HepG2 (cell line): ENCODE measurements around the gene TECPR1. TPM values are rescaled to one million over a fixed set of nuclear protein-coding genes. Genes with fewer than 3 reads are reported as not detected.

Experiments
- PLRG1 ChIP-seq: fragments of 450-650 bp; conservative IDR thresholded peaks from 2 replicates; pipeline ENCODE4 v1.6.1; 2016
- POGZ ChIP-seq: sonication (generic); formaldehyde crosslinking; IDR thresholded peaks from 2 replicates; pipeline ENCODE4 v1.4.0; 2020; ENCODE audit warnings: mild to moderate bottlenecking, missing genetic modification reagents
- ZEB1 ChIP-seq: IDR thresholded peaks from 2 replicates; pipeline ENCODE4 v1.6.1; 2012; ENCODE audit warnings: mild to moderate bottlenecking, low read depth, inconsistent platforms; ENCODE audit not compliant: insufficient replicate concordance
- ZNF451 ChIP-seq: sonication (generic); formaldehyde crosslinking; IDR thresholded peaks from 2 replicates; pipeline ENCODE4 v1.5.0; 2020; ENCODE audit warnings: mild to moderate bottlenecking, missing genetic modification reagents
- ZSCAN22 ChIP-seq: sonication (generic); formaldehyde crosslinking; IDR thresholded peaks from 2 replicates; pipeline ENCODE4 v1.4.0; 2020; ENCODE audit warnings: mild to moderate bottlenecking, missing genetic modification reagents
- polyA plus RNA-seq, 8 experiments: library from polyadenylated mRNA; depleted of rRNA in 3 of 8; stranded (reverse) in 7 of 8; unstranded in 1 of 8; fragments of >200 nt; fragmentation: Illumina TruSeq in 4 of 8; extraction: Trizol in 4 of 8; gene quantifications; 2 replicates each; pipeline versions ENCODE4 v1.2.1 to v1.2.3, GENCODE V29; 2011 to 2016; ENCODE audit warnings: low read depth in 4 of 8, missing spikeins in 1 of 8, mixed read lengths in 1 of 8; ENCODE audit not compliant: insufficient read depth in 1 of 8
- total RNA-seq, 5 experiments: library from RNA; depleted of rRNA; stranded (reverse); fragments of >200 nt; fragmentation: Illumina TruSeq; extraction: Trizol; gene quantifications; 2 replicates each; pipeline ENCODE4 v1.2.3, GENCODE V29; 2016; ENCODE audit warnings: low read depth in 1 of 5
- TF ChIP-seq, protein P1 (sequence below): IDR thresholded peaks from 2 replicates; pipeline ENCODE4 v1.6.1; 2016; ENCODE audit warnings: low read depth, missing genetic modification reagents, missing compliant biosample characterization
- TF ChIP-seq, protein P2 (sequence below): sonication (generic); formaldehyde crosslinking; IDR thresholded peaks from 2 replicates; pipeline ENCODE4 v1.4.0; 2020; ENCODE audit warnings: missing genetic modification reagents
- TF ChIP-seq, protein P3 (sequence below): sonication (generic); formaldehyde crosslinking; IDR thresholded peaks from 2 replicates; pipeline ENCODE4 v1.5.0; 2020; ENCODE audit warnings: missing genetic modification reagents
- TF ChIP-seq, protein P4 (sequence below): sonication (generic); formaldehyde crosslinking; IDR thresholded peaks from 2 replicates; pipeline ENCODE4 v1.4.0; 2020; ENCODE audit warnings: missing genetic modification reagents
- TF ChIP-seq, protein P5 (sequence below): sonication (generic); formaldehyde crosslinking; IDR thresholded peaks from 2 replicates; pipeline ENCODE4 v1.8.0; 2022; ENCODE audit warnings: mild to moderate bottlenecking, missing genetic modification reagents, borderline replicate concordance
- TF ChIP-seq, protein P6 (sequence below): IDR thresholded peaks from 2 replicates; pipeline ENCODE4 v1.6.1; 2016; ENCODE audit warnings: mild to moderate bottlenecking

TECPR1 gene
- total and polyA plus RNA-seq, 2 of the 13 experiments (the other 11 are each of a cell fraction or from before 2014, with no cell fraction given) = 2.3 to 6.3 TPM

DNA sequence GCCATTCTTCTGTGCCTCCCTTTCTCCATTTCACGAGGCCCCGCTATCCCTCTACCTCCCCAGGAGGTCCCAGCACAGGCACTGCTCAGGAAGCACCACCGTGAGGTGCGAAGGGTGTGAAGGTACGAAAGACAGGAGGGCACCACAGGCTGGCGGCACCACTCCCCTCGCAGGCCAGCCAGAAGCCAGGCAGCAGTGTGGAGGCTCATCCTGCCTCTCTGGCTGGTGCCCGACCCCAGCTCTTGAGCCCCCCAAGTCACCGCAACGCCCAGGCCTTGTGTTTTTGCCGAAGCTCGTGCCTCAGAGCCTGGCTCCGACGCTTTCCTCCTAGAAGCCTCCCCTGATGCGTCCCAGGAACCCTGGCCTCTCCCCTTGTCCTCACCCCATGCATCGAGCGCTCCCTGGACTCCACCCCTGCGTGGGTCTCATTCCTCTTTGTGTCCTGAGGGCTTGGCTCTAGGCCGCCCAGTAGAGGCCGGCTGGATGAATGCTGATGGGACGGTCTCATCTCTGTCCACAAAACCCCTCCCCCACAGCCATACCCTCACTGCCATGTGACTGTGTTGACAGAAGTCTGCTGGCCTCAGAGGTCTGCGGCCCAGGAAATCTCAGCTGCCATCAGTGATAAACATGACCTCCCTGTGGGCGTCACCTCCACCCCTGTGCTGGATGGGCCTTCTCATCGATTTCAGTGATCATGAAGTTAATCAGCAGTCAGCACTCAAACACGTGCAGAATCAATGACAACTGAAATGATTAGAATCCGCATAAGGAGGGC is 48.8 kb upstream of the TECPR1 start (continued):
- TF ChIP-seq ZSCAN22 (CRISPR knock-in tag) (no peak), ZEB1 (no peak), ZNF451 (peak; percentile 39; the same call in 1 of the 2 replicates), PLRG1 (no peak), POGZ (CRISPR knock-in tag) (peak; percentile 27; the same call in 1 of the 2 replicates)
- TF ChIP-seq, protein P1, sequence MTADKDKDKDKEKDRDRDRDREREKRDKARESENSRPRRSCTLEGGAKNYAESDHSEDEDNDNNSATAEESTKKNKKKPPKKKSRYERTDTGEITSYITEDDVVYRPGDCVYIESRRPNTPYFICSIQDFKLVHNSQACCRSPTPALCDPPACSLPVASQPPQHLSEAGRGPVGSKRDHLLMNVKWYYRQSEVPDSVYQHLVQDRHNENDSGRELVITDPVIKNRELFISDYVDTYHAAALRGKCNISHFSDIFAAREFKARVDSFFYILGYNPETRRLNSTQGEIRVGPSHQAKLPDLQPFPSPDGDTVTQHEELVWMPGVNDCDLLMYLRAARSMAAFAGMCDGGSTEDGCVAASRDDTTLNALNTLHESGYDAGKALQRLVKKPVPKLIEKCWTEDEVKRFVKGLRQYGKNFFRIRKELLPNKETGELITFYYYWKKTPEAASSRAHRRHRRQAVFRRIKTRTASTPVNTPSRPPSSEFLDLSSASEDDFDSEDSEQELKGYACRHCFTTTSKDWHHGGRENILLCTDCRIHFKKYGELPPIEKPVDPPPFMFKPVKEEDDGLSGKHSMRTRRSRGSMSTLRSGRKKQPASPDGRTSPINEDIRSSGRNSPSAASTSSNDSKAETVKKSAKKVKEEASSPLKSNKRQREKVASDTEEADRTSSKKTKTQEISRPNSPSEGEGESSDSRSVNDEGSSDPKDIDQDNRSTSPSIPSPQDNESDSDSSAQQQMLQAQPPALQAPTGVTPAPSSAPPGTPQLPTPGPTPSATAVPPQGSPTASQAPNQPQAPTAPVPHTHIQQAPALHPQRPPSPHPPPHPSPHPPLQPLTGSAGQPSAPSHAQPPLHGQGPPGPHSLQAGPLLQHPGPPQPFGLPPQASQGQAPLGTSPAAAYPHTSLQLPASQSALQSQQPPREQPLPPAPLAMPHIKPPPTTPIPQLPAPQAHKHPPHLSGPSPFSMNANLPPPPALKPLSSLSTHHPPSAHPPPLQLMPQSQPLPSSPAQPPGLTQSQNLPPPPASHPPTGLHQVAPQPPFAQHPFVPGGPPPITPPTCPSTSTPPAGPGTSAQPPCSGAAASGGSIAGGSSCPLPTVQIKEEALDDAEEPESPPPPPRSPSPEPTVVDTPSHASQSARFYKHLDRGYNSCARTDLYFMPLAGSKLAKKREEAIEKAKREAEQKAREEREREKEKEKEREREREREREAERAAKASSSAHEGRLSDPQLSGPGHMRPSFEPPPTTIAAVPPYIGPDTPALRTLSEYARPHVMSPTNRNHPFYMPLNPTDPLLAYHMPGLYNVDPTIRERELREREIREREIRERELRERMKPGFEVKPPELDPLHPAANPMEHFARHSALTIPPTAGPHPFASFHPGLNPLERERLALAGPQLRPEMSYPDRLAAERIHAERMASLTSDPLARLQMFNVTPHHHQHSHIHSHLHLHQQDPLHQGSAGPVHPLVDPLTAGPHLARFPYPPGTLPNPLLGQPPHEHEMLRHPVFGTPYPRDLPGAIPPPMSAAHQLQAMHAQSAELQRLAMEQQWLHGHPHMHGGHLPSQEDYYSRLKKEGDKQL (CRISPR knock-in tag) = peak; percentile 67; the same call in 1 of the 2 replicates
- TF ChIP-seq, protein P2, sequence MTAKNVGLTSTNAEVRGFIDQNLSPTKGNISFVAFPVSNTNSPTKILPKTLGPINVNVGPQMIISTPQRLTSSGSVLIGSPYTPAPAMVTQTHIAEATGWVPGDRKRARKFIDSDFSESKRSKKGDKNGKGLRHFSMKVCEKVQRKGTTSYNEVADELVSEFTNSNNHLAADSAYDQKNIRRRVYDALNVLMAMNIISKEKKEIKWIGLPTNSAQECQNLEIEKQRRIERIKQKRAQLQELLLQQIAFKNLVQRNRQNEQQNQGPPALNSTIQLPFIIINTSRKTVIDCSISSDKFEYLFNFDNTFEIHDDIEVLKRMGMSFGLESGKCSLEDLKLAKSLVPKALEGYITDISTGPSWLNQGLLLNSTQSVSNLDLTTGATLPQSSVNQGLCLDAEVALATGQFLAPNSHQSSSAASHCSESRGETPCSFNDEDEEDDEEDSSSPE = 0 out of 2 replicates have a peak, but pooled peaks have one; percentile 37
- TF ChIP-seq, protein P3, sequence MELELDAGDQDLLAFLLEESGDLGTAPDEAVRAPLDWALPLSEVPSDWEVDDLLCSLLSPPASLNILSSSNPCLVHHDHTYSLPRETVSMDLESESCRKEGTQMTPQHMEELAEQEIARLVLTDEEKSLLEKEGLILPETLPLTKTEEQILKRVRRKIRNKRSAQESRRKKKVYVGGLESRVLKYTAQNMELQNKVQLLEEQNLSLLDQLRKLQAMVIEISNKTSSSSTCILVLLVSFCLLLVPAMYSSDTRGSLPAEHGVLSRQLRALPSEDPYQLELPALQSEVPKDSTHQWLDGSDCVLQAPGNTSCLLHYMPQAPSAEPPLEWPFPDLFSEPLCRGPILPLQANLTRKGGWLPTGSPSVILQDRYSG (CRISPR knock-in tag) = no peak
- TF ChIP-seq, protein P4, sequence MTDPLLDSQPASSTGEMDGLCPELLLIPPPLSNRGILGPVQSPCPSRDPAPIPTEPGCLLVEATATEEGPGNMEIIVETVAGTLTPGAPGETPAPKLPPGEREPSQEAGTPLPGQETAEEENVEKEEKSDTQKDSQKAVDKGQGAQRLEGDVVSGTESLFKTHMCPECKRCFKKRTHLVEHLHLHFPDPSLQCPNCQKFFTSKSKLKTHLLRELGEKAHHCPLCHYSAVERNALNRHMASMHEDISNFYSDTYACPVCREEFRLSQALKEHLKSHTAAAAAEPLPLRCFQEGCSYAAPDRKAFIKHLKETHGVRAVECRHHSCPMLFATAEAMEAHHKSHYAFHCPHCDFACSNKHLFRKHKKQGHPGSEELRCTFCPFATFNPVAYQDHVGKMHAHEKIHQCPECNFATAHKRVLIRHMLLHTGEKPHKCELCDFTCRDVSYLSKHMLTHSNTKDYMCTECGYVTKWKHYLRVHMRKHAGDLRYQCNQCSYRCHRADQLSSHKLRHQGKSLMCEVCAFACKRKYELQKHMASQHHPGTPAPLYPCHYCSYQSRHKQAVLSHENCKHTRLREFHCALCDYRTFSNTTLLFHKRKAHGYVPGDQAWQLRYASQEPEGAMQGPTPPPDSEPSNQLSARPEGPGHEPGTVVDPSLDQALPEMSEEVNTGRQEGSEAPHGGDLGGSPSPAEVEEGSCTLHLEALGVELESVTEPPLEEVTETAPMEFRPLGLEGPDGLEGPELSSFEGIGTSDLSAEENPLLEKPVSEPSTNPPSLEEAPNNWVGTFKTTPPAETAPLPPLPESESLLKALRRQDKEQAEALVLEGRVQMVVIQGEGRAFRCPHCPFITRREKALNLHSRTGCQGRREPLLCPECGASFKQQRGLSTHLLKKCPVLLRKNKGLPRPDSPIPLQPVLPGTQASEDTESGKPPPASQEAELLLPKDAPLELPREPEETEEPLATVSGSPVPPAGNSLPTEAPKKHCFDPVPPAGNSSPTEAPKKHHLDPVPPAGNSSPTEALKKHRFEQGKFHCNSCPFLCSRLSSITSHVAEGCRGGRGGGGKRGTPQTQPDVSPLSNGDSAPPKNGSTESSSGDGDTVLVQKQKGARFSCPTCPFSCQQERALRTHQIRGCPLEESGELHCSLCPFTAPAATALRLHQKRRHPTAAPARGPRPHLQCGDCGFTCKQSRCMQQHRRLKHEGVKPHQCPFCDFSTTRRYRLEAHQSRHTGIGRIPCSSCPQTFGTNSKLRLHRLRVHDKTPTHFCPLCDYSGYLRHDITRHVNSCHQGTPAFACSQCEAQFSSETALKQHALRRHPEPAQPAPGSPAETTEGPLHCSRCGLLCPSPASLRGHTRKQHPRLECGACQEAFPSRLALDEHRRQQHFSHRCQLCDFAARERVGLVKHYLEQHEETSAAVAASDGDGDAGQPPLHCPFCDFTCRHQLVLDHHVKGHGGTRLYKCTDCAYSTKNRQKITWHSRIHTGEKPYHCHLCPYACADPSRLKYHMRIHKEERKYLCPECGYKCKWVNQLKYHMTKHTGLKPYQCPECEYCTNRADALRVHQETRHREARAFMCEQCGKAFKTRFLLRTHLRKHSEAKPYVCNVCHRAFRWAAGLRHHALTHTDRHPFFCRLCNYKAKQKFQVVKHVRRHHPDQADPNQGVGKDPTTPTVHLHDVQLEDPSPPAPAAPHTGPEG = no peak
- TF ChIP-seq, protein P5, sequence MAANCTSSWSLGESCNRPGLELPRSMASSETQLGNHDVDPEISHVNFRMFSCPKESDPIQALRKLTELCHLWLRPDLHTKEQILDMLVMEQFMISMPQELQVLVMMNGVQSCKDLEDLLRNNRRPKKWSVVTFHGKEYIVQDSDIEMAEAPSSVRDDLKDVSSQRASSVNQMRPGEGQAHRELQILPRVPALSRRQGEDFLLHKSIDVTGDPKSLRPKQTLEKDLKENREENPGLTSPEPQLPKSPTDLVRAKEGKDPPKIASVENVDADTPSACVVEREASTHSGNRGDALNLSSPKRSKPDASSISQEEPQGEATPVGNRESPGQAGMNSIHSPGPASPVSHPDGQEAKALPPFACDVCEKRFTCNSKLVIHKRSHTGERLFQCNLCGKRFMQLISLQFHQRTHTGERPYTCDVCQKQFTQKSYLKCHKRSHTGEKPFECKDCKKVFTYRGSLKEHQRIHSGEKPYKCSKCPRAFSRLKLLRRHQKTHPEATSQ (CRISPR knock-in tag) = no peak
- TF ChIP-seq, protein P6, sequence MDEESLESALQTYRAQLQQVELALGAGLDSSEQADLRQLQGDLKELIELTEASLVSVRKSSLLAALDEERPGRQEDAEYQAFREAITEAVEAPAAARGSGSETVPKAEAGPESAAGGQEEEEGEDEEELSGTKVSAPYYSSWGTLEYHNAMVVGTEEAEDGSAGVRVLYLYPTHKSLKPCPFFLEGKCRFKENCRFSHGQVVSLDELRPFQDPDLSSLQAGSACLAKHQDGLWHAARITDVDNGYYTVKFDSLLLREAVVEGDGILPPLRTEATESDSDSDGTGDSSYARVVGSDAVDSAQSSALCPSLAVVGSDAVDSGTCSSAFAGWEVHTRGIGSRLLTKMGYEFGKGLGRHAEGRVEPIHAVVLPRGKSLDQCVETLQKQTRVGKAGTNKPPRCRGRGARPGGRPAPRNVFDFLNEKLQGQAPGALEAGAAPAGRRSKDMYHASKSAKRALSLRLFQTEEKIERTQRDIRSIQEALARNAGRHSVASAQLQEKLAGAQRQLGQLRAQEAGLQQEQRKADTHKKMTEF (CRISPR knock-in tag) = peak; percentile 84
